IPS-11a (cell line): ENCODE results near the gene MOB3A.
"Not testable (repeated sequence)": the region's sequence is repeated elsewhere in the genome, so short reads cannot be mapped to it uniquely, and the experiment has no call there.

Experiments used
- H3K4me3 ChIP-seq: one replicate; pipeline ENCODE4 v1.5.1; 2013; ENCODE audit warnings: low read depth, low read length, control low read depth

Gene MOB3A

GRCh38 chr19:2096034-2096479, at the start of gene MOB3A:
MOB3A (minus strand) TSS chr19:2096326; CDS start chr19:2078560, 17,766 bp downstream.
- H3K4me3 ChIP-seq, result peak within 1 kb of the TSS; percentile 50

GRCh38 chr19:2145831-2146241, 49.7 kb upstream of the MOB3A start:
- H3K4me3 ChIP-seq, result no peak overlapping the region

- no peak overlapping the region for H3K4me3 ChIP-seq
Observed at GRCh38 chr19:2144190-2144589, 48.1 kb upstream of the MOB3A start.

DNA sequence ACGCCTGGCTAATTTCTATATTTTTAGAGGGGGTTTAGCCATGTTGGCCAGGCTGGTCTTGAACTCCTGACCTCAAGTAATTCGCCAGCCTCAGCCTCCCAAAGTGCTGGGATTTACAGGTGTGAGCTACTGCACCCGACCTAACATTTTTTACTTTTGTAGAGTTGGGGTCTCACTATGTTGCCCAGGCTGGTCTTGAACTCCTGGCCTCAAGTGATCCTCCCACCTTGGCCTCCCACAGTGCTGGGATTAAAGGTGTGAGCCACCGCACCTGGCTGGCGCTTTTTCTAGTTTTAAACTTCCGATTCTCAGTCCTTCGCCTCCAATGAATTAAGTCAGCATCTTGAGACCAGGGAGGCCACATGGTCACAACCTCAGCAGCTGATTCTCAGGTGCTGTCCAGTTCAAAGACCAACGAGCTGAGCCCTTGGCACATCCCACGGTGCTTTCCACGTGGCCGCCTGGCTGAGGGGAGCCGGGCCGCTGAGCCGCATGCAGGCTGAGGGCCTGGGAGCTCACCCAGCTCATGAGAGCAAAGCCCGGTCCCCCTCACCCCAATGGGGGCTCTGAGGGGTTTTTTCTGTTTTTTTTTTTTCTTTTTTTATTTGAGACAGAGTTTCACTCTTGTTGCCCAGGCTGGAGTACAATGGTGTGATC, 46.2 kb upstream of the MOB3A start:
- no peak overlapping the region for H3K4me3 ChIP-seq

DNA sequence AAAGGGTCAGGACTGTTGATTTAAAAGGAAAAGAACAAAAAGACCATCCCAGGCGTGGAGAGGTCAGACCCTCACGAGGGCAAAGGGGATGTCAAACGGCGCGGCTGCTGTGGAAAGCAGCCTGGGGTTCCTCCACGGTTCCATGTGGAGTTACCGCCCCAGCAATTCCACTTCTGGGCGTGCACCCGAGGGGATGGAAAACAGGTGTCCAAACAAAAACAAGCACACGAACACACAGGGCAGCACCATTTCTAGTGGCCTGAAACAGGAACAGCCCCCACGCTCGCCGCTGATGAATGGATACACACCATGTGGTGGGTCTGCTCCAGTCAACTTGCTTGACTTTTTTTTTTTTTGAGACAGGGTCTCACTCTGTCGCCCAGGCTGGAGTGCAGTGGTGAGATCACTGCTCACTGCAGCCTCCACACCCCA, 44.0 kb upstream of the MOB3A start:
- H3K4me3 ChIP-seq, result no peak overlapping the region

GRCh38 chr19:2139385-2140137, 43.4 kb upstream of the MOB3A start:
- H3K4me3 ChIP-seq, result no peak overlapping the region

DNA sequence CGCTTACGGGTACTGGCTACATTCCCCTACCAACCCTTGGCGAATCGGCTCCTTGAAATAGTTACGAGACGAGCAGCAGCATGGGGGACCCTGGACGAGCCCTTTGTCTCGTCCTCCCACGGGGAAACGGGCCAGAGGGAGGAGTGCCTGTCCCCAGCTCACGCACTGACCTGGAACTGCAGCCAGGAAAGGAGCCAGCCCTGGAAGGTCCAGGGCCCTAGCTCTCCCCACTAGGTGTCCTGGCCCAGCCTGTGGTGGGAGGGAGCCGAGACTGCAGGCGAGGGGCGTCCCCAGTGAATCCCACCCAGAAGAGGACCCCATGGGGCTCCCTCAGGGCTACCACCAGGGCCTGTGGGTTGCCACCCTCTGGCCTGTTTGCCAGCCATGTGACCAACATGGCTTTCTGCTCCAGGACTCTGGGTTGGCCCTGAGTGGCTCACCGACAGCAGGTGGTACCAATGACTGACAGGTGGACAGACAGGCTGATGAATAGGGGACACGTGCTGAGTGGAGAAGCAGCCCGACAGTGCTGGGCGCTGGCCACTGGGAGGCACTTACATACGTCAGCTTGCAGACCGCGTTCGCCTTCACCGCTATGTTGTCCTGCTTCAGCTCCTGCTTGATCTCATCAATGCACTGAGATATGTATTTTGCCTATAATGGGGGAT, 42.1 kb upstream of the MOB3A start:
- H3K4me3 ChIP-seq, result no peak overlapping the region

- no peak overlapping the region for H3K4me3 ChIP-seq
Observed at GRCh38 chr19:2136796-2137195, 40.7 kb upstream of the MOB3A start.

DNA sequence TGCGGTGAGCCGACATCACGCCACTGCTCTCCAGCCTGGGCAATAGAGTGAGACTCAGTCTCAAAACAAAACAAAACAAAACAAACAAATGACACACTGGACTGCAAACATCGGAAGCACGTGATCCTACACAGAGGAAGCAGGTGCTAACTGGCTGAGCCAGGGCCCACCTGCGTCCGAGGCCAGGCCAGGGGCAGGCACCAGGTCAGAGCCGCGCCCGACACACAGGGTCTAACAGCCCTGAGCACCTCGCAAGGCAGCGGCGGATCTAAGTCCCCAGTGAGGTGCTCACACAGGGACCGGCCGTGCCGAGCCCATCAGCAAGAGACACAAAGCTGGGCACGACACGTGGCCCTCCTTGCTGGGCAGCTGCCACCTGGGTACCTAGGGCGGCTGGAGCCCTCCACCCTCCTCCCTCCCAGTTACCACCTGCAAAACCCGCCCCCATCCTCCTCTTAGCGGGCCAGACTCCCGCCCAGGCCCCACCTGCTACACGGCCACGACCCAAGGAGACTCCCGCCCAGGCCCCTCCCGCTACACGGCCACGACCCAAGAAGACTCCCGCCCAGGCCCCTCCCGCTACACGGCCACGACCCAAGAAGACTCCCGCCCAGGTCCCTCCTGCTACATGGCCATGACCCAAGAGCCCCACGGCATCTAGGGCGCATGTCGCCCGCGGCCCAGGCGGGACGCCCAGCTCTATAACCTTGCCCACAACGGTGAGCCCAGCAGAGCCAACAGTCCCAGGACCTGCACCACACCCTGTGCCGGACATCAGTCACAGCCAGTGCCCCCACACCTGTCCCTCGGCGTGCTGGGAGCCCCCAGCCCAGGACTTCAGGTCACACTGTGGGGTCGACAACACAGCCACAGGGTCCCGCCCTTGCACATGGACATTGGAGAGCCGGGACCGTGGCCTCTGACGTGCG, 39.6 kb upstream of the MOB3A start:
- H3K4me3 ChIP-seq, result no peak overlapping the region

DNA sequence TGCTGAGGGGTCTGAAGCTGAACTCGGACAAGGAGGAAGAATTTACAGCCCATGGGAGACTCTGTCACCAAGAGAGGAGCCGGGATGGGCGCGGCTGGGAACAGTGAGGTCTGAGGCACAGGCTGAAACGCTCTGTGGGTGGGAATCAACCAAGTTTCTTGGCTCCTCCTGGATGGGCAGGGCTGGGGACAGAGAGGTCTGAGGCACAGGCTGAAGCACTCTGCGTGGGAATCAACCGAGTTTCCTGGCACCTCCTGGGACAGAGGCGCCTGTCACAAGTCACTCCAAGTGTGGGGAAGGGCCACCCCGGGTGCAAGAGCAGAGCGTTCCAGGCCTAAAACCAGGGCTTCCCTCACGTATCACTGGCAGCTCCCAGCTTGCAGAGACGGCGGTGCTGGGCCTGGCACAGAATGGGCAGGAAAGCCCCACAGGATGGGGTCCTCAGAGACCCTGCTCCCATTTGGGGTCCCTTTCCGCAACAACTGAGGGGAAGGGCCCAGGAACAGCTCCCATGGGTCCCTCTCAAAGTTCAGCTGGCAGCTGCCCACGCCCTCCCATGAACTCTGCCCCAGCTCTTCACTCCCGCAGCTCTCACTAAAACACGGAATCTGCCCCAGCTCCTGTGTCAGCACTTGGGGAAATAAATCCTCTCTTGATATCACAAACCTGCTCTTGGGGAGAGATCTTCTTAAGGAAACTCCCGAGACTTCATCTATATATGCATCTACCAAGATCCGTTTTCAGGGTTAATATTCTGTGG, 36.8 kb upstream of the MOB3A start:
- H3K4me3 ChIP-seq, result no peak overlapping the region

- H3K4me3 ChIP-seq, result no peak overlapping the region
Observed at GRCh38 chr19:2132191-2132590, 36.1 kb upstream of the MOB3A start.

DNA sequence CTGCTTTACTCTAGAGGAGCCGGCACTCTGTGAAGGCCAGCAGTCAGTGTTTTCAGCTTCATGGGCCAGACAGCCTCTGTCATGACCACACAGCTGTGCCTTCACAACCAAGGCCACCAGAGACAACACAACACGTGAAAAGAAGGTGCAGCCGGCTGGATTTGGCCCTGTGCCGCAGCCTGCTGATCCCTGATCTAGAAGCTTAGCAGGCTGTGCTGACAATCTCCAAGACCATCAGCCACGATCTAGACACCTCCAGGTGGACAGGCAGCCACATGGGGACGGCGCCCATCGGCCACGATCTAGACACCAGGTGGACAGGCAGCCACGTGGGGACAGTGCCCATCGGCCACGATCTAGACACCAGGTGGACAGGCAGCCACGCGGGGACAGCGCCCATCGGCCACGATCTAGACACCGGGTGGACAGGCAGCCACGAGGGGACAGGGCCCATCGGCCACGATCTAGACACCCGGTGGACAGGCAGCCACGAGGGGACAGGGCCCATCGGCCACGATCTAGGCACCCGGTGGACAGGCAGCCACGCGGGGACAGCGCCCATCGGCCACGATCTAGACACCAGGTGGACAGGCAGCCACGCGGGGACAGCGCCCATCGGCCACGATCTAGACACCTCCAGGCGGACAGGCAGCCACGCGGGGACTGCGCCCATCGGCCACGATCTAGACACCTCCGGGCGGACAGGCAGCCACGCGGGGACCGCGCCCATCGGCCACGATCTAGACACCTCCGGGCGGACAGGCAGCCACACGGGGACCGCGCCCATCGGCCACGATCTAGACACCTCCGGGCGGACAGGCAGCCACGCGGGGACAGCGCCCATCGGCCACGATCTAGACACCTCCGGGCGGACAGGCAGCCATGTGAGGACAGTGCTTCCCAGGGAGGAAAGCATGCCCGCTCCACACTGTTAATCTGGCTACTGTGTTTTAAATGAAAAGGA, 35.2 kb upstream of the MOB3A start:
- H3K4me3 ChIP-seq, result not testable (repeated sequence)

DNA sequence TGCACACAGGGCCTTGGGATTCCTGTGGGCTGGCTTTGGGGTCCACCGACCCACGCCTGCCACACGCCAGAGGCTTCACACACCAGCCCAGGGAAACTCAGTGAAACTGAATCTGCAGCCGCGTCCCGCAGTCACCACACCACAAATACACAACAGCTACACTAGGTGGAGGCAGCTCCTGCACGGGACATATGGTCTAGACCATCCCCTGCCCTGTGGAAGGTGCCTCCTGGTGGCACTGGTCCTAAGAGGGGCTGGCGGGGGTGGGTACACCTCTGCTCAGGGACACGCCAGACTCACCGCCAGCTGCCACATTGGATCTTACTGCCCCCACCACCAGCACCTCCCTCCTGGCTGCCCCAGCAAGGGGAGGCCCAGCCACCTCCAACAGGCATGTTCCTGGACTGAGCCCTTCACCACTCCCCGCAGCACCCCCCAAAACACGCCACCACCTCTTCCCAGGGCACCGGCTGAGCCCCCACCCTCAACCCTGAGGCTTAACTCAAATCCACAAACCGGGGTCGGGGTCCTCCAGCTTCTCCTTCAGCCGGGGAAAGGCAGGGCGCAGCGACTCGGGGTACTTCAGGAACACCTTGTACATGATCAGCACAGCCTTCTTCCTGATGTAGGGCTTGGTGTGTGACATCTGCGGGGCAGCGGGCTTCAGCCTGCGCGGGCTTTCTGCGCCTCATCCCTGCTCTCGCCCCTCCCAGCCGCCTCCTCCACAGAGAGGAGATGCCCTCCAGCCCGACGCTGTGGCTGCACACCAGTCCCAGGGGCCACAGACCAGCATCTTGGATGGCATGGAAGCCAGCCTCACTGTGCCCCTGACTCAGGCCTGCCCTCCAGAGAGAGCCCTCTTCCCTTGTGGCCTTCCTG, 34.0 kb upstream of the MOB3A start:
- H3K4me3 ChIP-seq, result no peak overlapping the region

DNA sequence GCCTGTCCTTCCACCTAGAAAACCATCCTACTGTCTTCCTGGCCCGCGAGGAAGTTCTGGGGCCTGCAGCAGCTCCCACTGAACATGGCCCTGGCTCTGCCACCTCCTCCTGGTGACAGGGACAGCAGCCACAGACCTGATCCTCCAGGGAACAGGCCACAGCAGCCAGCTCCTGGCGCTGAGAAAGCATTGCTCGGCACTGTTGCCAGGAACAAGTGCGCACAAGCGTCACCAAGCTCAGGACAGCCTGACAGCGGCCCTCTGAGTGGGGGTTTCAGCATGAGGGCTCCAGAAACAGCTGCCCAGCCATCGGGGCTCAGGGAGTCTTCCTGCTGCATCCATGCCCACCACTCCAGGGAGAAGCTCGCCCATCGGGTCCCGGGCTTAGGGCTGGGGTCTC, 33.4 kb upstream of the MOB3A start:
- no peak overlapping the region for H3K4me3 ChIP-seq

- H3K4me3 ChIP-seq, result no peak overlapping the region
Observed at GRCh38 chr19:2129022-2129421, 32.9 kb upstream of the MOB3A start.

GRCh38 chr19:2128252-2128651, 32.1 kb upstream of the MOB3A start:
- H3K4me3 ChIP-seq, result not testable (repeated sequence)

DNA sequence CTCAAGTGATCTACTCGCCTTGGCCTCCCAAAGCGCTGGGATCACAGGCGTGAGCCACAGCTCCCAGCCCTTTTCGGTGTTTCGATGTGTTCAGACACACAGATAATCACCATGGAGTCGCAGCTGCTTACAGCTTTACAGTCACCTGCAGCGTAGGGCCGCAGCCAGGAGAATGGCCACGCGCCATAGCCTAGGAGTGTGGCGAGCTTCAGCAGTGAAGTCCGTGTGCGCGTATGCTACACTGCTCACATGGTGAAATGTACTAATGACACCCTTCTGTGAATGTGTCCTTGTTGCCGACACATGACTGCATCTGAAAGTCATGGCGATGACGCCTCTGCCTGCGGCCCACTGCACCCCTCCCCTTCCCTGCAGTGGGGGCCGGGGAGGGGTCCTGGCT, 31.6 kb upstream of the MOB3A start:
- H3K4me3 ChIP-seq, result no peak overlapping the region
